ENCODE results near the gene BEX2.

GRCh38 chrX:103344606-103345005, 33.8 kb upstream of the BEX2 start:
- TF ChIP-seq CTCF (conservative IDR thresholded peaks at IDR 0.05 in 1 of 2, IDR thresholded peaks at IDR 0.05 in 1 of 2; ENCODE audit: extremely low read depth in 1 of 2, insufficient read depth in 1 of 2, low read depth in 1 of 2, low read length in 2 of 2) = no peak
- no peak for TF ChIP-seq EZH2 (IDR thresholded peaks at IDR 0.05; ENCODE audit: borderline replicate concordance, low read length)

All from mammary epithelial cell (primary cell).